ENCODE results near the gene CCL22. TPM values are rescaled to one million over a fixed set of nuclear protein-coding genes. Genes with fewer than 3 reads are reported as not detected.

CCL22 gene
- total RNA-seq, 4 donors from 2014 or later, result 0.09 to 1.6 (median 0.38) TPM

GRCh38 chr16:57377080-57377841 is 18.7 kb downstream of the CCL22 start:
- Histone ChIP-seq H3K27ac (peak overlapping the region; percentile 6 to 66 (median 63)), H3K27me3 (no peaks in the 10 kb centered on the region), H3K4me3 (no peak overlapping the region), H3K9me3 (no peaks in the 10 kb centered on the region), H3K36me3 (peaks cover 0 to 13% (median 0%) of the 10 kb centered on the region in 3 donors), H3K4me1 (peaks cover 19 to 94% (median 54%) of the 10 kb centered on the region in 3 donors)
- intact Hi-C loops (cut with DNase I), result no loop called here
- TF ChIP-seq, protein P1, sequence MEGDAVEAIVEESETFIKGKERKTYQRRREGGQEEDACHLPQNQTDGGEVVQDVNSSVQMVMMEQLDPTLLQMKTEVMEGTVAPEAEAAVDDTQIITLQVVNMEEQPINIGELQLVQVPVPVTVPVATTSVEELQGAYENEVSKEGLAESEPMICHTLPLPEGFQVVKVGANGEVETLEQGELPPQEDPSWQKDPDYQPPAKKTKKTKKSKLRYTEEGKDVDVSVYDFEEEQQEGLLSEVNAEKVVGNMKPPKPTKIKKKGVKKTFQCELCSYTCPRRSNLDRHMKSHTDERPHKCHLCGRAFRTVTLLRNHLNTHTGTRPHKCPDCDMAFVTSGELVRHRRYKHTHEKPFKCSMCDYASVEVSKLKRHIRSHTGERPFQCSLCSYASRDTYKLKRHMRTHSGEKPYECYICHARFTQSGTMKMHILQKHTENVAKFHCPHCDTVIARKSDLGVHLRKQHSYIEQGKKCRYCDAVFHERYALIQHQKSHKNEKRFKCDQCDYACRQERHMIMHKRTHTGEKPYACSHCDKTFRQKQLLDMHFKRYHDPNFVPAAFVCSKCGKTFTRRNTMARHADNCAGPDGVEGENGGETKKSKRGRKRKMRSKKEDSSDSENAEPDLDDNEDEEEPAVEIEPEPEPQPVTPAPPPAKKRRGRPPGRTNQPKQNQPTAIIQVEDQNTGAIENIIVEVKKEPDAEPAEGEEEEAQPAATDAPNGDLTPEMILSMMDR (IDR thresholded peaks at IDR 0.05), result no peak
- no peak for TF ChIP-seq POLR2A (IDR thresholded peaks at IDR 0.05)
- no peak for DNase-seq
- WGBS, 2 donors, result 18 to 22% methylated on average over 2 to 4 of the region's 5 CpGs

- WGBS, 2 donors, result 67 to 76% methylated on average over 10 of the region's 10 CpGs
- TF ChIP-seq, protein P1 (IDR thresholded peaks at IDR 0.05), result no peak
- TF ChIP-seq POLR2A (IDR thresholded peaks at IDR 0.05), result no peak
- DNase-seq, result no peak
- Histone ChIP-seq H3K27me3 (no peaks in the 10 kb centered on the region), H3K9me3 (no peaks in the 10 kb centered on the region), H3K4me3 (no peak overlapping the region), H3K4me1 (peaks cover 12 to 91% (median 49%) of the 10 kb centered on the region in 3 donors), H3K27ac (peak overlapping the region in 2 of 4 donors; percentile 53 to 73), H3K36me3 (peaks cover 0 to 21% (median 0%) of the 10 kb centered on the region in 3 donors)
- intact Hi-C loops (cut with DNase I), result no loop called here
Measured at GRCh38 chr16:57379579-57379978, 21.0 kb downstream of the CCL22 start.

- peaks cover 13 to 87% (median 48%) of the 10 kb centered on the region in 3 donors for H3K4me1 ChIP-seq
- H3K36me3 ChIP-seq, result peaks cover 0 to 21% (median 0%) of the 10 kb centered on the region in 3 donors
- WGBS, 2 donors, result 40 to 63% methylated on average over 4 to 7 of the region's 8 CpGs
- DNase-seq, result no peak
- TF ChIP-seq, protein P1 (IDR thresholded peaks at IDR 0.05), result no peak
- TF ChIP-seq POLR2A (IDR thresholded peaks at IDR 0.05), result no peak
- intact Hi-C loops (cut with DNase I), result no loop called here
- peak overlapping the region in 3 of 4 donors; percentile 53 to 73 (median 56) for H3K27ac ChIP-seq
- no peaks in the 10 kb centered on the region for H3K27me3 ChIP-seq
- no peak overlapping the region for H3K4me3 ChIP-seq
- no peaks in the 10 kb centered on the region for H3K9me3 ChIP-seq
Measured at GRCh38 chr16:57380671-57381462, 22.3 kb downstream of the CCL22 start.

DNA sequence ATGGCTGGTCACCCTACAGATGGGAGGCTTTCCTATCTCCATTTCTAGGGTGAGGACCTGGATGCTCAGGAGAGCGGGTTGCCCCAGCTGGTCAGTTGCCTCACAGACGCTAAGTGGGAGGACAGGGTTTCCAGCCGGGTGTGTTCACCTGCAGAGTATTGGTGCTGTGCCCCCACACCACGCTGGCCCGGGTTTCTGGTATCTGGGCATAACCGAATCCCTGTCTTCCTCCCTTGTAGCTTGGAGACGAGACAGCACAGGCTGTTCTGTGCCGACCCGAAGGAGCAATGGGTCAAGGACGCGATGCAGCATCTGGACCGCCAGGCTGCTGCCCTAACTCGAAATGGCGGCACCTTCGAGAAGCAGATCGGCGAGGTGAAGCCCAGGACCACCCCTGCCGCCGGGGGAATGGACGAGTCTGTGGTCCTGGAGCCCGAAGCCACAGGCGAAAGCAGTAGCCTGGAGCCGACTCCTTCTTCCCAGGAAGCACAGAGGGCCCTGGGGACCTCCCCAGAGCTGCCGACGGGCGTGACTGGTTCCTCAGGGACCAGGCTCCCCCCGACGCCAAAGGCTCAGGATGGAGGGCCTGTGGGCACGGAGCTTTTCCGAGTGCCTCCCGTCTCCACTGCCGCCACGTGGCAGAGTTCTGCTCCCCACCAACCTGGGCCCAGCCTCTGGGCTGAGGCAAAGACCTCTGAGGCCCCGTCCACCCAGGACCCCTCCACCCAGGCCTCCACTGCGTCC is 23.4 kb downstream of the CCL22 start:
- intact Hi-C loops (cut with DNase I), result no loop called here

More for the DNA sequence above, 23.4 kb downstream of the CCL22 start:
- Histone ChIP-seq H3K27ac (peak overlapping the region in 3 of 4 donors; percentile 53 to 73 (median 56)), H3K4me3 (no peak overlapping the region), H3K27me3 (no peaks in the 10 kb centered on the region), H3K9me3 (no peaks in the 10 kb centered on the region), H3K36me3 (peaks cover 0 to 21% (median 0%) of the 10 kb centered on the region in 3 donors), H3K4me1 (peaks cover 13 to 87% (median 55%) of the 10 kb centered on the region in 3 donors)
- 85 to 90% methylated on average over 12 to 14 of the region's 35 CpGs for WGBS, 2 donors
- TF ChIP-seq POLR2A (IDR thresholded peaks at IDR 0.05), result no peak
- TF ChIP-seq, protein P1 (IDR thresholded peaks at IDR 0.05), result no peak
- DNase-seq, result no peak
